B cell (primary cell): ENCODE results near the gene TMOD4. TPM values are rescaled to one million over a fixed set of nuclear protein-coding genes. Genes with fewer than 3 reads are reported as not detected.

Experiments
- ATAC-seq: fragments of 200-7000 bp; cut with Tn5 transposase; one replicate; pipeline ENCODE4 v1.10.0; 2021; ENCODE audit warnings: low read depth, mild to moderate bottlenecking, moderate number of reproducible peaks, moderate library complexity
- CTCF ChIA-PET: fragments of 350-600 bp; sonication (Branson Sonifier 250); formaldehyde crosslinking; loops from one replicate; lab custom pipeline; 2021; ENCODE audit warnings: antibody characterized with exemption, inconsistent platforms; lab: Charles Lee
- POLR2A ChIA-PET: fragments of 350-600 bp; sonication (Branson Sonifier 250); formaldehyde crosslinking; loops from one replicate; lab custom pipeline; 2021; ENCODE audit warnings: antibody characterized with exemption; lab: Charles Lee
- DNase-seq: peaks from one replicate; pipeline ENCODE4 v3.0.0; 2013
- H2AFZ ChIP-seq: 2 replicates; pipeline ENCODE4 v1.6.1; 2012; ENCODE audit warnings: mild to moderate bottlenecking, low read depth, low read length; ENCODE audit not compliant: insufficient read depth, poor library complexity, severe bottlenecking
- H3K27ac ChIP-seq, 2 donors: 1 replicate in 1 of 2; 2 replicates in 1 of 2; pipeline ENCODE4 v1.5.1; 2012 to 2013; ENCODE audit warnings: low read length in 2 of 2, mild to moderate bottlenecking in 2 of 2, moderate library complexity in 1 of 2
- H3K27me3 ChIP-seq, 4 experiments: fragments of 200-600 bp in 1 of 4; sonication (generic) in 1 of 4; replicated peaks in 1 of 4; 1 replicate in 2 of 4; 2 replicates in 2 of 4; pipeline versions ENCODE4 v1.6.1 to v1.7.0; 2013 to 2016; ENCODE audit warnings: low read length in 3 of 4, mild to moderate bottlenecking in 2 of 4, mixed read lengths in 1 of 4, moderate library complexity in 1 of 4; ENCODE audit not compliant: insufficient read depth in 4 of 4, control insufficient read depth in 3 of 4; ENCODE audit errors: control extremely low read depth in 1 of 4
- H3K36me3 ChIP-seq, 2 experiments: replicated peaks in 1 of 2; 1 replicate in 1 of 2; 2 replicates in 1 of 2; pipeline versions ENCODE4 v1.6.1 to v1.7.1; 2013; ENCODE audit warnings: low read length in 1 of 2; ENCODE audit not compliant: insufficient read depth in 2 of 2, control insufficient read depth in 1 of 2; ENCODE audit errors: control extremely low read depth in 1 of 2, extremely low read depth in 1 of 2
- H3K4me1 ChIP-seq, 2 donors: fragments of 200-600 bp in 1 of 2; sonication (generic) in 1 of 2; 1 replicate in 1 of 2; 2 replicates in 1 of 2; pipeline versions ENCODE4 v1.5.1 to v1.6.1; 2013 to 2017; ENCODE audit warnings: low read length in 2 of 2; ENCODE audit not compliant: control insufficient read depth in 2 of 2, insufficient read depth in 2 of 2
- H3K4me2 ChIP-seq: replicated peaks from 2 replicates; pipeline ENCODE3; 2012; ENCODE audit warnings: mild to moderate bottlenecking, low read depth, low read length; ENCODE audit not compliant: poor library complexity, severe bottlenecking
- H3K4me3 ChIP-seq, 5 experiments: fragments of 200-600 bp in 1 of 5; sonication (generic) in 1 of 5; 1 replicate in 3 of 5; 2 replicates in 2 of 5; pipeline versions ENCODE4 v1.5.1 to v1.7.0; 2011 to 2016; ENCODE audit warnings: low read length in 4 of 5, mild to moderate bottlenecking in 4 of 5, low read depth in 2 of 5, control low read depth in 1 of 5, moderate library complexity in 1 of 5; ENCODE audit not compliant: insufficient read depth in 1 of 5; ENCODE audit errors: control extremely low read depth in 1 of 5, extremely low read depth in 1 of 5
- H3K79me2 ChIP-seq: fragments of 200-600 bp; sonication (generic); one replicate; pipeline ENCODE4 v1.6.0; 2016; ENCODE audit warnings: low read length; ENCODE audit not compliant: control insufficient read depth, insufficient read depth
- H3K9ac ChIP-seq: fragments of 200-600 bp; sonication (generic); 2 replicates; pipeline ENCODE4 v1.6.1; 2017; ENCODE audit warnings: mild to moderate bottlenecking, low read length, moderate library complexity
- H3K9me3 ChIP-seq, 3 donors: one replicate each; pipeline versions ENCODE4 v1.6.1 to v1.7.1; 2013; ENCODE audit warnings: low read length in 2 of 3; ENCODE audit not compliant: control insufficient read depth in 2 of 3, insufficient read depth in 1 of 3; ENCODE audit errors: control extremely low read depth in 1 of 3
- H4K20me1 ChIP-seq: 2 replicates; pipeline ENCODE4 v1.6.0; 2012; ENCODE audit warnings: mild to moderate bottlenecking, low read length; ENCODE audit not compliant: insufficient read depth, control insufficient read depth, poor library complexity, severe bottlenecking
- H3K27ac Mint-ChIP-seq: one replicate; pipeline ENCODE4 v1.8.0; 2021; ENCODE audit warnings: mixed read lengths
- H3K27me3 Mint-ChIP-seq: one replicate; pipeline ENCODE4 v1.8.0; 2021; ENCODE audit warnings: mixed read lengths
- H3K4me1 Mint-ChIP-seq: one replicate; pipeline ENCODE4 v1.8.0; 2021; ENCODE audit warnings: mixed read lengths
- H3K4me3 Mint-ChIP-seq: one replicate; pipeline ENCODE4 v1.8.0; 2021; ENCODE audit warnings: mixed read lengths
- H3K9me3 Mint-ChIP-seq: one replicate; pipeline ENCODE4 v1.8.0; 2022; ENCODE audit warnings: mixed read lengths; ENCODE audit not compliant: insufficient read depth
- CTCF ChIP-seq: fragments of 200-600 bp; IDR thresholded peaks from one replicate; pipeline ENCODE4 v1.8.0; 2022; ENCODE audit warnings: antibody characterized with exemption, mild to moderate bottlenecking
- EZH2 ChIP-seq: IDR thresholded peaks from 2 replicates; pipeline ENCODE4 v1.6.1; 2012; ENCODE audit warnings: borderline replicate concordance, low read depth, mild to moderate bottlenecking, moderate library complexity, low read length; ENCODE audit not compliant: insufficient read depth, poor library complexity, severe bottlenecking
- WGBS: methylation state at CpG from one replicate; pipeline ENCODE4 v1.1.5; 2013; ENCODE audit warnings: missing lambda C conversion rate; ENCODE audit not compliant: insufficient coverage; 5-methylcytosine and 5-hydroxymethylcytosine counted together
- intact Hi-C: fragments of 100-400 bp; cut with micrococcal nuclease; formaldehyde crosslinking; loops from one replicate; pipeline ENCODE4 v1.10.0; 2022
- polyA plus RNA-seq: library from polyadenylated mRNA; depleted of rRNA; stranded (reverse); fragments of >200 nt; gene quantifications from 2 replicates; pipeline ENCODE4 v1.2.3, GENCODE V29; 2012
- total RNA-seq, 2 donors: library from RNA; stranded (reverse); fragments of 120-200 nt in 1 of 2; gene quantifications; 1 replicate in 1 of 2; 2 replicates in 1 of 2; pipeline versions ENCODE4 v1.2.3 to v1.2.4, GENCODE V29; 2013 to 2022

The TMOD4 gene
- total and polyA plus RNA-seq, 2 donors (not counting 1 experiment from before 2014, with no cell fraction given), result 1.7 to 3.5 TPM

- Histone ChIP-seq H3K4me3 (no peak overlapping the region), H4K20me1 (no peaks in the 10 kb centered on the region), H3K36me3 (no peaks in the 10 kb centered on the region), H3K9me3 (no peaks in the 10 kb centered on the region), H3K9ac (no peak overlapping the region), H3K79me2 (no peaks in the 10 kb centered on the region), H3K4me1 (peaks cover 0 to 4% of the 10 kb centered on the region in 2 donors), H3K4me2 (no peak overlapping the region), H2AFZ (no peak overlapping the region), H3K27ac (no peak overlapping the region), H3K27me3 (no peaks in the 10 kb centered on the region)
- POLR2A ChIA-PET, result no interaction called here
- CTCF ChIA-PET, result no interaction called here
- Mint-ChIP-seq H3K9me3 (no peaks in the 10 kb centered on the region), H3K4me3 (no peak overlapping the region), H3K4me1 (peaks cover 3% of the 10 kb centered on the region), H3K27me3 (no peaks in the 10 kb centered on the region), H3K27ac (no peak overlapping the region)
- intact Hi-C loops, result no loop called here
- 97% methylated on average over 6 of the region's 7 CpGs for WGBS
- no peak for ATAC-seq
- TF ChIP-seq CTCF, result no peak
- TF ChIP-seq EZH2, result no peak
- DNase-seq, result no peak
These were observed 38.0 kb downstream of the TMOD4 start for GRCh38 chr1:151137789-151138188.

GRCh38 chr1:151135433-151136385 lies 40.1 kb downstream of the TMOD4 start:
- no peak overlapping the region for H3K27ac Mint-ChIP-seq
- no peak for ATAC-seq
- no peak overlapping the region for H3K4me3 Mint-ChIP-seq
- Histone ChIP-seq H3K4me2 (no peak overlapping the region), H4K20me1 (no peaks in the 10 kb centered on the region), H3K4me1 (peaks cover 6 to 12% of the 10 kb centered on the region in 2 donors), H3K4me3 (no peak overlapping the region), H2AFZ (no peak overlapping the region), H3K27me3 (peaks cover 0 to 4% (median 0%) of the 10 kb centered on the region in 4 experiments), H3K36me3 (no peaks in the 10 kb centered on the region), H3K9me3 (no peaks in the 10 kb centered on the region), H3K79me2 (no peaks in the 10 kb centered on the region), H3K9ac (no peak overlapping the region), H3K27ac (no peak overlapping the region)
- WGBS, result 88% methylated on average over 8 of the region's 12 CpGs
- TF ChIP-seq EZH2, result no peak
- no peak for DNase-seq
- POLR2A ChIA-PET, result no interaction called here
- intact Hi-C loops, result no loop called here
- CTCF ChIA-PET, result interaction anchor here (0.6 to 0.8 kb wide), 2 partner anchors 8 to 35 kb away, joined by 3 read pairs; no protein-coding TSS in a partner anchor
- H3K9me3 Mint-ChIP-seq, result no peaks in the 10 kb centered on the region
- H3K27me3 Mint-ChIP-seq, result no peaks in the 10 kb centered on the region
- H3K4me1 Mint-ChIP-seq, result peaks cover 11% of the 10 kb centered on the region
